Vagina (tissue), 2 donors: ENCODE data around the gene DHX15. TPM values are rescaled to one million over a fixed set of nuclear protein-coding genes. Genes with fewer than 3 reads are reported as not detected.

Source experiments
- DNase-seq, 2 donors: peaks; one replicate each; pipeline ENCODE4 v3.0.0-alpha.2; 2017; ENCODE audit errors: extremely low spot score in 2 of 2
- H3K27ac ChIP-seq: fragments of 200-600 bp; sonication (generic); one replicate; pipeline ENCODE4 v1.5.1; 2019
- H3K27me3 ChIP-seq: fragments of 200-600 bp; sonication (generic); one replicate; pipeline ENCODE4 v1.5.1; 2019
- H3K36me3 ChIP-seq, 2 donors: fragments of 200-600 bp; sonication (generic); one replicate each; pipeline ENCODE4 v1.5.1; 2017 to 2019
- H3K4me1 ChIP-seq: fragments of 200-600 bp; sonication (generic); one replicate; pipeline ENCODE4 v1.5.1; 2019
- H3K4me3 ChIP-seq, 2 donors: fragments of 200-600 bp; sonication (generic); 1 replicate in 1 of 2; 2 replicates in 1 of 2; pipeline ENCODE4 v1.5.1; 2016 to 2019
- H3K9me3 ChIP-seq: fragments of 200-600 bp; sonication (generic); one replicate; pipeline ENCODE4 v1.5.1; 2019
- CTCF ChIP-seq, 3 experiments: fragments of 450-650 bp in 2 of 3; fragments of 200-600 bp in 1 of 3; sonication (generic) in 1 of 3; IDR thresholded peaks; one replicate each; pipeline ENCODE4 v1.5.1; 2017 to 2019; ENCODE audit warnings: antibody characterized with exemption in 3 of 3, mild to moderate bottlenecking in 2 of 3, moderate library complexity in 2 of 3
- POLR2A ChIP-seq, 2 donors: fragments of 450-650 bp; IDR thresholded peaks; one replicate each; pipeline ENCODE4 v1.6.1; 2017; ENCODE audit warnings: antibody characterized with exemption in 2 of 2, mild to moderate bottlenecking in 2 of 2, moderate library complexity in 2 of 2
- POLR2AphosphoS5 ChIP-seq, 2 donors: sonication (generic); formaldehyde crosslinking; IDR thresholded peaks; one replicate each; pipeline ENCODE4 v1.9.0; 2017; ENCODE audit warnings: antibody characterized with exemption in 2 of 2, mild to moderate bottlenecking in 2 of 2, low read depth in 1 of 2; ENCODE audit not compliant: insufficient read depth in 1 of 2
- intact Hi-C: fragments of 100-400 bp; cut with DNase I; formaldehyde crosslinking; loops from one replicate; pipeline ENCODE4 v1.15.1; 2023
- total RNA-seq: library from RNA; depleted of rRNA; stranded (reverse); fragments of >200 nt; gene quantifications from one replicate; pipeline ENCODE4 v1.2.3, GENCODE V29; 2016

DHX15 gene
- total RNA-seq, 1 donor from 2014 or later = 140 TPM

- Histone ChIP-seq H3K36me3 (peaks cover 0 to 25% of the 10 kb centered on the region in 2 donors), H3K4me1 (peaks cover 64% of the 10 kb centered on the region), H3K4me3 (no peak overlapping the region), H3K27me3 (no peaks in the 10 kb centered on the region), H3K9me3 (no peaks in the 10 kb centered on the region), H3K27ac (no peak overlapping the region)
- TF ChIP-seq POLR2AphosphoS5 (IDR thresholded peaks at IDR 0.05; ENCODE audit: insufficient read depth in 1 of 2, low read depth in 1 of 2) (no peak), POLR2A (IDR thresholded peaks at IDR 0.05) (no peak), CTCF (IDR thresholded peaks at IDR 0.05) (no peak)
- intact Hi-C loops = no loop called here
- no peak for DNase-seq
Measured at GRCh38 chr4:24576276-24576675, 8.1 kb downstream of the DHX15 start.

GRCh38 chr4:24574236-24574635 lies 10.1 kb downstream of the DHX15 start:
- DNase-seq = no peak
- H3K27ac ChIP-seq = no peak overlapping the region
- H3K27me3 ChIP-seq = no peaks in the 10 kb centered on the region
- H3K9me3 ChIP-seq = no peaks in the 10 kb centered on the region
- peaks cover 65% of the 10 kb centered on the region for H3K4me1 ChIP-seq
- H3K4me3 ChIP-seq = no peak overlapping the region
- peaks cover 0 to 25% of the 10 kb centered on the region in 2 donors for H3K36me3 ChIP-seq
- no peak for TF ChIP-seq POLR2A (IDR thresholded peaks at IDR 0.05)
- TF ChIP-seq POLR2AphosphoS5 (IDR thresholded peaks at IDR 0.05; ENCODE audit: insufficient read depth in 1 of 2, low read depth in 1 of 2) = no peak
- no peak for TF ChIP-seq CTCF (IDR thresholded peaks at IDR 0.05)
- intact Hi-C loops = no loop called here

GRCh38 chr4:24573582-24573981 lies 10.8 kb downstream of the DHX15 start:
- Histone ChIP-seq H3K27me3 (no peaks in the 10 kb centered on the region), H3K4me3 (no peak overlapping the region), H3K4me1 (peaks cover 65% of the 10 kb centered on the region), H3K36me3 (peaks cover 0 to 25% of the 10 kb centered on the region in 2 donors), H3K9me3 (no peaks in the 10 kb centered on the region), H3K27ac (no peak overlapping the region)
- DNase-seq = no peak
- intact Hi-C loops = no loop called here
- TF ChIP-seq CTCF (IDR thresholded peaks at IDR 0.05) (no peak), POLR2AphosphoS5 (IDR thresholded peaks at IDR 0.05; ENCODE audit: insufficient read depth in 1 of 2, low read depth in 1 of 2) (no peak)

- intact Hi-C loops = loop anchor here (2.0 kb wide), 1 partner anchor 16 kb away; no protein-coding TSS in a partner anchor
- no peaks in the 10 kb centered on the region for H3K9me3 ChIP-seq
- no peak overlapping the region for H3K4me3 ChIP-seq
- H3K27ac ChIP-seq = no peak overlapping the region
- H3K36me3 ChIP-seq = peaks cover 0 to 14% of the 10 kb centered on the region in 2 donors
- TF ChIP-seq CTCF (IDR thresholded peaks at IDR 0.05) (no peak), POLR2A (IDR thresholded peaks at IDR 0.05) (no peak), POLR2AphosphoS5 (IDR thresholded peaks at IDR 0.05; ENCODE audit: insufficient read depth in 1 of 2, low read depth in 1 of 2) (no peak)
- H3K27me3 ChIP-seq = no peaks in the 10 kb centered on the region
- no peak for DNase-seq
- H3K4me1 ChIP-seq = peaks cover 65% of the 10 kb centered on the region
Measured at GRCh38 chr4:24570574-24571236, 13.6 kb downstream of the DHX15 start.

GRCh38 chr4:24570172-24570571 lies 14.2 kb downstream of the DHX15 start:
- peaks cover 0 to 10% of the 10 kb centered on the region in 2 donors for H3K36me3 ChIP-seq
- H3K4me1 ChIP-seq = peaks cover 70% of the 10 kb centered on the region
- intact Hi-C loops = loop anchor here (2.0 kb wide), 1 partner anchor 15 kb away; no protein-coding TSS in a partner anchor
- DNase-seq = no peak
- H3K4me3 ChIP-seq = no peak overlapping the region
- TF ChIP-seq POLR2AphosphoS5 (IDR thresholded peaks at IDR 0.05; ENCODE audit: insufficient read depth in 1 of 2, low read depth in 1 of 2) (no peak), CTCF (IDR thresholded peaks at IDR 0.05) (no peak), POLR2A (IDR thresholded peaks at IDR 0.05) (no peak)
- no peaks in the 10 kb centered on the region for H3K9me3 ChIP-seq
- H3K27me3 ChIP-seq = no peaks in the 10 kb centered on the region
- no peak overlapping the region for H3K27ac ChIP-seq
